D721Med (cell line): ENCODE results near the gene PPARA.
A peak's percentile ranks its signal among the peaks of the same experiment; 100 is the strongest.

Experiments used
- DNase-seq: peaks from one replicate; pipeline ENCODE4 v3.0.0; 2011; ENCODE audit warnings: low spot score; ENCODE audit not compliant: insufficient read length
- FAIRE-seq: peaks from 2 replicates; lab custom pipeline; 2011; peaks lifted over from hg19 to GRCh38; lab: Jason Lieb, UNC
- TF ChIP-seq, protein P1 (sequence below): IDR thresholded peaks from 2 replicates; pipeline ENCODE4 v1.5.1; 2012; ENCODE audit warnings: mild to moderate bottlenecking, control low read depth; ENCODE audit not compliant: insufficient read depth; ENCODE audit errors: missing control alignments

PPARA gene

DNA sequence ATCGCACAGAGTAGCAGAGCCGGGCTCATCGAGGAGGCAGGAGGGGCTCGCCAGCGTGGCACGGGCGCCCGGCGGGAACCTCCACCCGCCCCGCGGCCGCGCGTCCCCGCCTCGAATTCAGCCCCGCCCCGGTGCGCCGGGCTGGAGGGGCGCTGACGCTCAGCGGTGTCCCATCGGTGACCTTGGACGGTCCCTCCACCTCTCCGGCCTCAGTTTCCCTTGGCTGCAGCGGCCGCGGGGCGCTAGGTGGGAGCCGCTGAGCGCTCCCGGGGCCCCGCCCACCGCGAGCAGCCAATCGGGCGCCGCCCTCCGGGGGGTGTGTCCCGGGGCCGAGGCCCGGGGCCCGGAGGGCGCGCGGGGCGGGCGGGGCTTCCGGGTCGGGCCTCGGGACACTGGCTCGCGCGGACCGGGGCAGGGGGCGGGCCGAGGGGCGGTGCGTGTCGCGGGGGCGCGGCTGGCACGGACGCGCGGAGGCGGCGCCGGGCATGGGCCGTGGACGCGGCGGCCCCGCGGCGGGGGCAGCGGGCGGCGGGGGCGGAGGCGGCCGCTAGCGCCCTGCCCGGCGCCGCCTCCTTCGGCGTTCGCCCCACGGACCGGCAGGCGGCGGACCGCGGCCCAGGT lies at the start of gene PPARA:
TSS of gene PPARA (plus strand) at position 493 of the 621 bp plus-strand sequence. CDS start 47,858 bp downstream, outside the sequence.
- DNase-seq (peak; percentile 82), FAIRE-seq (no peak)
- TF ChIP-seq, protein P1, sequence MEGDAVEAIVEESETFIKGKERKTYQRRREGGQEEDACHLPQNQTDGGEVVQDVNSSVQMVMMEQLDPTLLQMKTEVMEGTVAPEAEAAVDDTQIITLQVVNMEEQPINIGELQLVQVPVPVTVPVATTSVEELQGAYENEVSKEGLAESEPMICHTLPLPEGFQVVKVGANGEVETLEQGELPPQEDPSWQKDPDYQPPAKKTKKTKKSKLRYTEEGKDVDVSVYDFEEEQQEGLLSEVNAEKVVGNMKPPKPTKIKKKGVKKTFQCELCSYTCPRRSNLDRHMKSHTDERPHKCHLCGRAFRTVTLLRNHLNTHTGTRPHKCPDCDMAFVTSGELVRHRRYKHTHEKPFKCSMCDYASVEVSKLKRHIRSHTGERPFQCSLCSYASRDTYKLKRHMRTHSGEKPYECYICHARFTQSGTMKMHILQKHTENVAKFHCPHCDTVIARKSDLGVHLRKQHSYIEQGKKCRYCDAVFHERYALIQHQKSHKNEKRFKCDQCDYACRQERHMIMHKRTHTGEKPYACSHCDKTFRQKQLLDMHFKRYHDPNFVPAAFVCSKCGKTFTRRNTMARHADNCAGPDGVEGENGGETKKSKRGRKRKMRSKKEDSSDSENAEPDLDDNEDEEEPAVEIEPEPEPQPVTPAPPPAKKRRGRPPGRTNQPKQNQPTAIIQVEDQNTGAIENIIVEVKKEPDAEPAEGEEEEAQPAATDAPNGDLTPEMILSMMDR = no peak

- DNase-seq (no peak), FAIRE-seq (no peak)
- TF ChIP-seq, protein P1 = no peak
Measured at GRCh38 chr22:46102159-46102558, 48.2 kb upstream of the PPARA start.

DNA sequence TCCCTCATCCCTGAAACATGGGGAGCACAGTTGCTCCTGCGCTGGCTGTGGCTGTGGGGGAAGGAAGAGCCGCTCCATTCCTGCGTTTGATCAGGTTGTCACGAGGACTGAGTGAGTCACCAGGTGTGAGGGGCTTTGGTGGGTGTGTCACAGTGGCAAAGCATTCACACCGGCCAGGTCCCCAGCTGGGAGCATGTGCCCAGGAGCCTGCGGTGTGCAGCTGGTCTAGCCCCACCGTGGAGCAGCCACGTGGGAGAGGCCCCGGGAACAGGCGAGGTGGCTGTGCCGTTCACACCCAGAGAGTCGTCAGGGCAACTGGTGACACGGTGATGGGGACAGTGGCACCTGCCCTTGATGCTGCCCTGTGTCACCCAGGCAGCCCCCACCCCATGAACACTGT lies 47.6 kb upstream of the PPARA start:
- TF ChIP-seq, protein P1 = no peak
- DNase-seq = no peak
- no peak for FAIRE-seq

- no peak for DNase-seq
- TF ChIP-seq, protein P1 = no peak
- FAIRE-seq = no peak
Measured at GRCh38 chr22:46103181-46103580, 47.1 kb upstream of the PPARA start.

GRCh38 chr22:46103664-46104063 lies 46.7 kb upstream of the PPARA start:
- TF ChIP-seq, protein P1 = no peak
- no peak for FAIRE-seq
- DNase-seq = no peak

GRCh38 chr22:46104170-46104880 lies 46.0 kb upstream of the PPARA start:
- DNase-seq = no peak
- TF ChIP-seq, protein P1 = no peak
- no peak for FAIRE-seq
